ENCODE data around the gene DPP10. TPM values are rescaled to one million over a fixed set of nuclear protein-coding genes. Genes with fewer than 3 reads are reported as not detected.

The DPP10 gene
- total and polyA plus RNA-seq, 4 donors = 0.04 to 4.1 (median 0.48) TPM

- TF ChIP-seq REST (IDR thresholded peaks at IDR 0.05) (no peak), RXRA (IDR thresholded peaks at IDR 0.05) (no peak)
These were observed 1364.8 kb downstream of the DPP10 start (continued) for GRCh38 chr2:115807276-115807675.

GRCh38 chr2:115825912-115826311 lies 1383.5 kb downstream of the DPP10 start:
- Histone ChIP-seq H3K4me3 (ENCODE audit: low read depth in 1 of 3, low read length in 3 of 3) (no peak overlapping the region), H3K27ac (ENCODE audit: low read depth in 1 of 2, low read length in 2 of 2) (no peak overlapping the region), H3K4me1 (ENCODE audit: control insufficient read depth in 4 of 4, insufficient read depth in 4 of 4, low read length in 3 of 4) (no peaks in the 10 kb centered on the region), H3K36me3 (ENCODE audit: control insufficient read depth in 4 of 4, insufficient read depth in 3 of 4, low read depth in 1 of 4, low read length in 3 of 4) (no peaks in the 10 kb centered on the region), H3K27me3 (ENCODE audit: control insufficient read depth in 4 of 4, insufficient read depth in 4 of 4, low read length in 3 of 4) (no peaks in the 10 kb centered on the region), H3K9me3 (ENCODE audit: control insufficient read depth in 4 of 4, low read length in 3 of 4) (peaks cover 0 to 2% (median 0%) of the 10 kb centered on the region in 4 donors), H3K9ac (ENCODE audit: low read depth in 1 of 2, low read length in 2 of 2) (no peak overlapping the region)
- DNase-seq (ENCODE audit: low spot score) = no peak
- 83% methylated on average over 1 of the region's 1 CpG for WGBS
- no peak for TF ChIP-seq FOXA2 (IDR thresholded peaks at IDR 0.05)
- TF ChIP-seq GABPA (IDR thresholded peaks at IDR 0.05 in 1 of 2, conservative IDR thresholded peaks at IDR 0.05 in 1 of 2) = no peak
- TF ChIP-seq RXRA (IDR thresholded peaks at IDR 0.05) = no peak

GRCh38 chr2:115833196-115833595 lies 1390.8 kb downstream of the DPP10 start:
- H3K4me1 ChIP-seq (ENCODE audit: control insufficient read depth in 4 of 4, insufficient read depth in 4 of 4, low read length in 3 of 4) = no peaks in the 10 kb centered on the region
- H3K27me3 ChIP-seq (ENCODE audit: control insufficient read depth in 4 of 4, insufficient read depth in 4 of 4, low read length in 3 of 4) = no peaks in the 10 kb centered on the region
- no peak for TF ChIP-seq RXRA (IDR thresholded peaks at IDR 0.05)
- no peak for TF ChIP-seq FOXA2 (IDR thresholded peaks at IDR 0.05)
- no peak for TF ChIP-seq HNF4A (conservative IDR thresholded peaks at IDR 0.05)
- 83% methylated on average over 5 of the region's 5 CpGs for WGBS
- H3K4me3 ChIP-seq (ENCODE audit: low read depth in 1 of 3, low read length in 3 of 3) = no peak overlapping the region
- H3K9ac ChIP-seq (ENCODE audit: low read depth in 1 of 2, low read length in 2 of 2) = no peak overlapping the region
- no peak overlapping the region for H3K27ac ChIP-seq (ENCODE audit: low read depth in 1 of 2, low read length in 2 of 2)
- DNase-seq (ENCODE audit: low spot score) = no peak
- no peaks in the 10 kb centered on the region for H3K36me3 ChIP-seq (ENCODE audit: control insufficient read depth in 4 of 4, insufficient read depth in 3 of 4, low read depth in 1 of 4, low read length in 3 of 4)
- H3K9me3 ChIP-seq (ENCODE audit: control insufficient read depth in 4 of 4, low read length in 3 of 4) = no peaks in the 10 kb centered on the region

- Histone ChIP-seq H3K27ac (ENCODE audit: low read depth in 1 of 2, low read length in 2 of 2) (no peak overlapping the region), H3K27me3 (ENCODE audit: control insufficient read depth in 4 of 4, insufficient read depth in 4 of 4, low read length in 3 of 4) (no peaks in the 10 kb centered on the region), H3K9me3 (ENCODE audit: control insufficient read depth in 4 of 4, low read length in 3 of 4) (no peaks in the 10 kb centered on the region), H3K36me3 (ENCODE audit: control insufficient read depth in 4 of 4, insufficient read depth in 3 of 4, low read depth in 1 of 4, low read length in 3 of 4) (no peaks in the 10 kb centered on the region), H3K4me3 (ENCODE audit: low read depth in 1 of 3, low read length in 3 of 3) (no peak overlapping the region), H3K9ac (ENCODE audit: low read depth in 1 of 2, low read length in 2 of 2) (no peak overlapping the region), H3K4me1 (ENCODE audit: control insufficient read depth in 4 of 4, insufficient read depth in 4 of 4, low read length in 3 of 4) (no peaks in the 10 kb centered on the region)
- 86% methylated on average over 2 of the region's 2 CpGs for WGBS
- no peak for DNase-seq (ENCODE audit: low spot score)
- TF ChIP-seq FOXA1 (IDR thresholded peaks at IDR 0.05) = no peak
These were observed 1396.1 kb downstream of the DPP10 start for GRCh38 chr2:115838539-115838938.

- DNase-seq (ENCODE audit: low spot score) = no peak
- WGBS = 89% methylated on average over 3 of the region's 3 CpGs
- TF ChIP-seq EGR1 (IDR thresholded peaks at IDR 0.05; ENCODE audit: low read depth in 2 of 2) (no peak), HNF4G (IDR thresholded peaks at IDR 0.05) (no peak), MAX (IDR thresholded peaks at IDR 0.05) (no peak), JUND (IDR thresholded peaks at IDR 0.05) (no peak), CTCF (IDR thresholded peaks at IDR 0.05; ENCODE audit: low read depth, low read length, missing input control) (no peak), TAF1 (conservative IDR thresholded peaks at IDR 0.05) (no peak), NR2F2 (IDR thresholded peaks at IDR 0.05) (no peak), RXRA (IDR thresholded peaks at IDR 0.05) (no peak), FOXA1 (IDR thresholded peaks at IDR 0.05) (no peak), ZBTB33 (IDR thresholded peaks at IDR 0.05) (no peak), HNF4A (conservative IDR thresholded peaks at IDR 0.05) (no peak), RAD21 (IDR thresholded peaks at IDR 0.05) (no peak), GABPA (IDR thresholded peaks at IDR 0.05 in 1 of 2, conservative IDR thresholded peaks at IDR 0.05 in 1 of 2) (no peak)
These were observed 1399.9 kb downstream of the DPP10 start for GRCh38 chr2:115842306-115842705.

More at GRCh38 chr2:115842306-115842705, 1399.9 kb downstream of the DPP10 start:
- Histone ChIP-seq H3K9ac (ENCODE audit: low read depth in 1 of 2, low read length in 2 of 2) (no peak overlapping the region), H3K36me3 (ENCODE audit: control insufficient read depth in 4 of 4, insufficient read depth in 3 of 4, low read depth in 1 of 4, low read length in 3 of 4) (no peaks in the 10 kb centered on the region), H3K27me3 (ENCODE audit: control insufficient read depth in 4 of 4, insufficient read depth in 4 of 4, low read length in 3 of 4) (no peaks in the 10 kb centered on the region), H3K4me3 (ENCODE audit: low read depth in 1 of 3, low read length in 3 of 3) (no peak overlapping the region), H3K27ac (ENCODE audit: low read depth in 1 of 2, low read length in 2 of 2) (no peak overlapping the region), H3K9me3 (ENCODE audit: control insufficient read depth in 4 of 4, low read length in 3 of 4) (no peaks in the 10 kb centered on the region), H3K4me1 (ENCODE audit: control insufficient read depth in 4 of 4, insufficient read depth in 4 of 4, low read length in 3 of 4) (no peaks in the 10 kb centered on the region)

Measured in liver (tissue), 9 donors.